Loucy (cell line): ENCODE results near the gene PDE10A.

Experiments used
- H2AFZ ChIP-seq: fragments of 200-600 bp; sonication (generic); 2 replicates; pipeline ENCODE4 v1.6.0; 2016; ENCODE audit warnings: antibody characterized with exemption, mild to moderate bottlenecking, low read length, moderate library complexity
- H3F3A ChIP-seq: fragments of 200-600 bp; 2 replicates; pipeline ENCODE4 v1.6.0; 2016; ENCODE audit warnings: antibody characterized with exemption, low read depth, mild to moderate bottlenecking
- H3K27me3 ChIP-seq: fragments of 200-600 bp; sonication (generic); 2 replicates; pipeline ENCODE4 v1.6.1; 2014; ENCODE audit warnings: low read length, mild to moderate bottlenecking; ENCODE audit not compliant: insufficient read depth, poor library complexity, severe bottlenecking
- H3K36me3 ChIP-seq: fragments of 200-600 bp; sonication (generic); 2 replicates; pipeline ENCODE4 v1.6.1; 2016; ENCODE audit warnings: low read length; ENCODE audit not compliant: insufficient read depth
- H3K4me1 ChIP-seq: fragments of 200-600 bp; sonication (generic); 2 replicates; pipeline ENCODE4 v1.5.1; 2014; ENCODE audit warnings: low read length, mild to moderate bottlenecking; ENCODE audit not compliant: insufficient read depth, poor library complexity, severe bottlenecking
- H3K4me2 ChIP-seq: fragments of 200-600 bp; sonication (generic); 2 replicates; pipeline ENCODE4 v1.6.0; 2014; ENCODE audit warnings: antibody characterized with exemption, low read length, low read depth, mild to moderate bottlenecking; ENCODE audit not compliant: poor library complexity, severe bottlenecking
- H3K4me3 ChIP-seq: fragments of 200-600 bp; sonication (generic); 2 replicates; pipeline ENCODE4 v1.5.1; 2014; ENCODE audit warnings: low read length, mild to moderate bottlenecking, mixed read lengths; ENCODE audit not compliant: poor library complexity, severe bottlenecking
- H3K79me2 ChIP-seq: fragments of 200-600 bp; sonication (generic); 2 replicates; pipeline ENCODE4 v1.6.1; 2014; ENCODE audit warnings: low read length; ENCODE audit not compliant: insufficient read depth
- H3K9ac ChIP-seq: fragments of 200-600 bp; sonication (generic); 2 replicates; pipeline ENCODE4 v1.6.0; 2014; ENCODE audit warnings: mild to moderate bottlenecking, low read depth, low read length, moderate library complexity; ENCODE audit not compliant: poor library complexity, severe bottlenecking
- H3K9me2 ChIP-seq: fragments of 200-600 bp; sonication (generic); replicated peaks from 2 replicates; pipeline ENCODE4 v1.6.1; 2016; ENCODE audit warnings: low read depth, low read length, mixed read lengths
- H3K9me3 ChIP-seq: fragments of 200-600 bp; sonication (generic); 2 replicates; pipeline ENCODE4 v1.6.1; 2014; ENCODE audit warnings: mild to moderate bottlenecking, antibody characterized with exemption, low read length, low read depth; ENCODE audit not compliant: insufficient read depth
- H4K20me1 ChIP-seq: fragments of 200-600 bp; sonication (generic); 2 replicates; pipeline ENCODE4 v1.6.0; 2014; ENCODE audit warnings: antibody characterized with exemption, low read length, mild to moderate bottlenecking; ENCODE audit not compliant: insufficient read depth, poor library complexity, severe bottlenecking
- CTCF ChIP-seq: fragments of 200-600 bp; sonication (generic); conservative IDR thresholded peaks from 2 replicates; pipeline ENCODE4 v1.5.1; 2014; ENCODE audit warnings: mild to moderate bottlenecking, antibody characterized with exemption, low read length
- EZH2phosphoT487 ChIP-seq: fragments of 200-600 bp; IDR thresholded peaks from 2 replicates; pipeline ENCODE4 v1.6.1; 2018; ENCODE audit warnings: antibody characterized with exemption, mild to moderate bottlenecking, moderate library complexity, borderline replicate concordance

PDE10A gene

GRCh38 chr6:165325609-165326008, 337.4 kb downstream of the PDE10A start:
- Histone ChIP-seq H3F3A (no peaks in the 10 kb centered on the region), H3K9me2 (no peaks in the 10 kb centered on the region), H3K27me3 (no peaks in the 10 kb centered on the region), H3K79me2 (no peaks in the 10 kb centered on the region), H4K20me1 (no peaks in the 10 kb centered on the region), H3K36me3 (no peaks in the 10 kb centered on the region), H2AFZ (no peak overlapping the region), H3K9me3 (peaks cover 2% of the 10 kb centered on the region; the same call in 1 of the 2 replicates), H3K4me3 (no peak overlapping the region), H3K4me2 (no peak overlapping the region), H3K4me1 (no peaks in the 10 kb centered on the region), H3K9ac (no peak overlapping the region)
- TF ChIP-seq CTCF, result no peak
- TF ChIP-seq EZH2phosphoT487, result no peak

- Histone ChIP-seq H3F3A (no peaks in the 10 kb centered on the region), H3K36me3 (no peaks in the 10 kb centered on the region), H3K9ac (no peak overlapping the region), H3K79me2 (no peaks in the 10 kb centered on the region), H3K4me2 (no peak overlapping the region), H4K20me1 (no peaks in the 10 kb centered on the region), H3K9me2 (no peaks in the 10 kb centered on the region), H3K27me3 (no peaks in the 10 kb centered on the region), H3K4me3 (no peak overlapping the region), H2AFZ (no peak overlapping the region), H3K9me3 (peaks cover 4% of the 10 kb centered on the region; the same call in 1 of the 2 replicates), H3K4me1 (no peaks in the 10 kb centered on the region)
- TF ChIP-seq CTCF (no peak), EZH2phosphoT487 (no peak)
These were observed 341.4 kb downstream of the PDE10A start for GRCh38 chr6:165321555-165322145.

- no peaks in the 10 kb centered on the region for H4K20me1 ChIP-seq
- no peaks in the 10 kb centered on the region for H3F3A ChIP-seq
- TF ChIP-seq CTCF, result no peak
- TF ChIP-seq EZH2phosphoT487, result no peak
These were observed 341.9 kb downstream of the PDE10A start for GRCh38 chr6:165321150-165321549.

More at GRCh38 chr6:165321150-165321549, 341.9 kb downstream of the PDE10A start:
- H3K4me2 ChIP-seq, result no peak overlapping the region
- H3K27me3 ChIP-seq, result no peaks in the 10 kb centered on the region
- peaks cover 4% of the 10 kb centered on the region; the same call in 1 of the 2 replicates for H3K9me3 ChIP-seq
- no peaks in the 10 kb centered on the region for H3K4me1 ChIP-seq
- no peak overlapping the region for H2AFZ ChIP-seq
- no peaks in the 10 kb centered on the region for H3K36me3 ChIP-seq
- H3K4me3 ChIP-seq, result no peak overlapping the region
- no peak overlapping the region for H3K9ac ChIP-seq
- H3K79me2 ChIP-seq, result no peaks in the 10 kb centered on the region
- no peaks in the 10 kb centered on the region for H3K9me2 ChIP-seq
